ENCODE results near the gene EPS15.

Gene EPS15

DNA sequence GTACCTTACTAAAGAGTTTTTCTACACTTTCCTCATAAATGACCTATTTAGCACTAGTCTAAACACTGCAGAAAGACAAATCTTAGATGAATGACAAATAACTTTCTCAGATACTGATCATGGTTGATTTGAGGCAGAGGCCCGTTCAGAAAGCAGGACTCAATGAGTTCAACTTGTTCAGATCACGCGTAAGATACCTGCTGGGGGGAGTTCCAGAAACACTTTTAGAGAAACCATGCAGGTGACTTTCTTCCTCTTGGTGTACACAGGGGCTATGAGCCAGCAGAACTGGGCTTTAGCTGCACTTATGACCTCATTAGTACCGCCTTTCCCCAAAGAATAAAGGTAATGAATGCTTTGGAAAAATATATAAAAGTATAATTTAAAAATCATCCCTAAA lies 149.9 kb downstream of the EPS15 start:
- no peak for DNase-seq

DNA sequence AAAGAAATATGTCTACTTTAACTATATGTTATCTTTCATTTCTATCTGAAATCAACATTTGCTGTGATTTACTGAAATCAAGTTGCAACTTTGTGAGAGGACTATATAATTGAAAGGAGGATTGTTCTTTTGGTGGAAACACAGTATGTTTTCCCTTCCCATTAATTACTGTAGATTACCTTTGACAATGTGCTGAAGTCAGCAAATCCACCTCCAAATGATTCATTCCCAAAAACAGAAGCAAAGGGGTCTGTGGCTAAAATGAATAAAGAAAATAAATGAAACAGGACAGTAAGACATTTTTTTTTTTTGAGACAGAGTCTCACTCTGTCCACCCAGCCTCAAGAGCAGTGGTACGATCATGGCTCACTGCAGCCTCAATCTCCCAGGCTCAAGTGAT lies 153.3 kb downstream of the EPS15 start:
- DNase-seq = no peak

- DNase-seq = no peak
Measured at GRCh38 chr1:51359879-51360278, 159.2 kb downstream of the EPS15 start.

DNA sequence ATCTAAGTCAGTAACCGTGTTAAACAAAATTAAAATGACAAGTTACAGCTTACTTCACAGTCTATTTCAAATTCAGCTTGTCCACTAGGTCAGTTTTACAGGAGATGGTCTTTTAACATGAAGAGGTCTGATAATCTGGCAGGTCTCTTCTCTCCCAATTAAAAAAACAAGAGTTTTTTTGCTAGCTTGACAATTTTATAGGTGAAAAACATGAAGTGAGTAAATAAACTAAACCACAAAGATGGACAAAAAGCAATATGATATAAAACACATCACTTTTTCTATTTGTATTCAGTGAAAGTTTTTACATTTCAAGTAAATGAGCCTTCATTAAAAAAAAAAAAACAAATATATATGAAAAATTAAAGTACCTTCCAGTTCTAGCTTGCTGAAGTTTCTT lies 163.7 kb downstream of the EPS15 start:
- no peak for DNase-seq

DNA sequence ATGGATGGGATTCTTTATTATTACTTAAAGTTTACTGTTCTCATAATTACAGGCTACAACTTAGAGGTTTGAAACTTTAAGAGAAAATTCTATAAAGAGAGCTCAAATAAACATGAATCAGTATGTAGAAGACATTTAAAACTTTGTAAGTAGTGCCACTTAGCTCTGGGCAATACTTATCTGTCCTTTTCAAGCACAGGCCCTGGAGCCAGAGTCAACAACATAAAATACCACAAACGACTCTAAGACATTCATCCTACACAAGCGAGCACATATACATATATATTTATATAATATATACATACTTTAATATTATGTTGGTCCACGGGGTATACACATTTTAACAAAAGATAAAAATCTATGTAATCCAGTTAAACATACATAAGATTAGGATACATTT lies 164.7 kb downstream of the EPS15 start:
- no peak for DNase-seq

DNA sequence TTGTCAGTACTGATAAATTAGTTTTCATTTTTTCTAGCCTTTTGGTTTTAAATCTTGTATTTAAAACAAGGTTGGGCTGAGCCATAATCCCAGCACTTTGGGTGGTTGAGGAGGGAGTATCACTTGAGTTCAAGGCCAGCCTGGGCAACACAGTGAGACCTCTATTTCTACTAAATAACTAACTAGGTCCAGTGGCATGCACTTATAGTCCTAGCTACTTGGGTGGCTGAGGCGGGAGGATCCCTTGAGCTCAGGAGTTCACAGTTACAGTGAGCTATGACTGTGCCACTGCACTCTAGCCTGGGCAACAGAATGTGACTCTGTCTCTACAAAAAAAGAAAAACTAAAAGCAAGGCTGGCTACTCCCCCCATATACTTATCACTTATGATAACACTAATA lies 167.2 kb downstream of the EPS15 start:
- DNase-seq = no peak

DNA sequence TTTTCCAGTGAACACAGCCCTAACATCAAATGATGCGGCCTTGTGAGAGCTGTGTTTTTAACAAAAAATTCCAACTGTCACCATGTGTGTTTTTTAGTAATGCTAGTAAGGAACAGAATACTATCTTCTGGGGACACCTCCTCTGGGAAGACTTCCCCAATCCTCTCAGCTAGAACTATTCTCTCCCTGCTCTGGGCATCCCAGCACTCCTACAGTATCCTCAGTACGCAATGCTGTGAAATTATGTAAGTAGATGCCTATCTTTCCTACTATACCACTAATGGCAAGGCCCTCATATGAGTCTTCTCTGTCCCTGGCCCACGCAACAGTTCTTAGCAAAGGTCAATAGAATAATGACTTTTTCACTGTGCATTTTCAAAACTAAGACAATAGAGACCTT lies 169.2 kb downstream of the EPS15 start:
- no peak for DNase-seq

DNA sequence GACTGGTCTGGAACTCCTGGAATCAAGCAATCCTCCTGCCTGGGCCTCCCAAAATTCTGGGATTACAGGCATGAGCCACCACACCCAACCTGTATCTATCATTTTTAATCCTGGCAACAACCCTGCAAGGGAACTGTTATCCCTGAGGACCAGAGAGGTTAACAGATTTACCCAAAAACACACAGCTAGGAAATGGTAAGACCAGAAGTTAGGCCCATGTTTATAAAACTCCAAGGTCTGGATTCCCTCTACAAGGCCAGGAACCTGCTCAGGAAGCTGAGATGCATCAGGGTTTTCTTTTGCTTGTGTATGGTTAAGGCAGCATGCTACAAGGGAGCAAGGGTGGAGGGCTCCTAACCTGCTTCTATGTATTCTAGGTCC lies 170.9 kb downstream of the EPS15 start:
- DNase-seq = no peak

GRCh38 chr1:51347398-51348146 lies 171.5 kb downstream of the EPS15 start:
- no peak for DNase-seq

GRCh38 chr1:51346086-51346942 lies 172.8 kb downstream of the EPS15 start:
- no peak for DNase-seq

DNA sequence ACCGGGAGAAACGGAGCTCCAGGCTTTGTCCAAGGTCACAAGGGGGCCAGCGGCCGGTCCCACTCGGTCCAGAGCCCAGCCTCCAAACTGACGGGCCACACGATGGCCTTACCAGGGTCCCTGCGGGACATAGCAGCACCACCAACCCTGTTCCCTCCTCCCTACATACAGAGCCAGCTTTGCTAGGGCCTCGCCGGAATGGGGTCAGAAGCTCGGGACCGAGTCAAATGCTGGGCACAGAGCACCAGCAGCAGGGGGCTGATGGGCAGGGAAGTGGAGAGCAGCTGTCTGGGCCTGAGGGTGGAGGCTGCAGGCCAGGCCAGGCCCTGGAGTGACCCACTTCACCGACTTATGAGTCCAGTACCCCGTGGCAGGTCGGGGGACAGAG lies 173.8 kb downstream of the EPS15 start:
- no peak for DNase-seq

GRCh38 chr1:51344602-51345299 lies 174.3 kb downstream of the EPS15 start:
- DNase-seq = no peak

- no peak for DNase-seq
Measured at GRCh38 chr1:51344276-51344601, 174.8 kb downstream of the EPS15 start.

- no peak for DNase-seq
Measured at GRCh38 chr1:51343624-51344023, 175.4 kb downstream of the EPS15 start.

GRCh38 chr1:51342591-51343206 lies 176.4 kb downstream of the EPS15 start:
- no peak for DNase-seq

DNA sequence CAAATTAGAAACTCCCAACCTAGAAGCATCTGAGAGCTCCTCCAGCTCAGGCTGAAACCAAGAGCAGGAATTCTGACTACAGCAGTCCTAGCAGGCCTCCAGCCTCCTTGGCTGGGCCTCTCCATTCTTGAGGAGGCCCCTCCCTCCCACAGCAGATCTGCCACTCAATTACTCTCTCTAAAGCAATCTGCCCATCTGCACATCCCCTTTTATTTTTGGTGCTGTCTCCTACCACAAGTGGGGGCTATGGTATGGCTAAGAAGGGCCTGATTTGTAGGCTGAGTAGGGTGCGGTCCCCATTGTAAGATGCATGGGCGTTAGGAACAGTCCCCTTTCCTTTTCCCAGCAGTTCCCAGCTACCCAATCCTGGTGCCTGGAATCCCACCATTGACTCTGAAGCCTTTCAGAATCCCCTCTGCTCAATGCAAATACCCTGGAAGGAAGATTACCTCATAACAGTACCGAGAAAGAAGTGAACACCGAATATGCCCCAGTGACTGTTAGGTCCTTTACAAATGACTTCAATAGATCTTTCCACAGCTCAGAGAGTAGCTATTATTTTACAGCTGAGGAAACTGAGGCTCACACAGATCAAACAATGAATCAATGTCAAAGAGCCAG lies 177.1 kb downstream of the EPS15 start:
- DNase-seq = peak; percentile 27

DNA sequence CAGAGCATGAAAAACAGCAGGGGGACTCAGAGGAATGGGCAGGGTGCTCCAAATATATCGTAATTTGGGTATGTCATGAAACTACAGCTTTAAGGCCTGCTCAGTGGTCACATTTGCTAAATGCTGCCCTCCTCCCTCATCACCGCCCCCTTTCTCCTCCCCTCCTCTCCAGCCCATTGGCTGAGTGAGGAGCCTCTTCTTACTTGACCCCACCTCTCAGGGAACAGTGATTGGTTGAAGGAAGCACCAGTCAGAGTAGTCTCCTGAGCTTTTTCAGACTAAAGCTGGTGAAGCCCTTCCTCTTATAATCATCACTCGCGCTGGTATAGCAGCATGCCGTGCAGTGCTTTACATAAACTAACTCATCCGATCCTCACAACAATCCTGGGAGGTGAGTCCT lies 178.7 kb downstream of the EPS15 start:
- DNase-seq = no peak

DNA sequence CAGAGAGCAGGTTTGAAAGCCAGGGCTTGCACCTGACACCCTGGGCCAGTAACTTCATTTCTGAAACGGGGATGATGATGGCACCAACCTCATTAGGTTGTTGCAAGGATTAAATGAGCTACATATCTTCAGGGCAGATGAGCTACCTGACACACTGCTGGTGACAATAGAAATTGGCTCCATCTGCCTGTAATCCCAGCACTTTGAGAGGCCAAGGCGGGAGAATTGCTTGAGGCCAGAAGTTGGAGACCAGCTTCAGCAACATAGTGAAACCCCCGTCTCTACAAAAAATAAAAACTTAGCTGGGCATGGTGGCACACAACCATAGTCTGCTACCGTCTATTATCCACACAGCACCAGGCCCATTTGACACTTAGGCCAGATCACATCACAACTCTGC lies 182.4 kb downstream of the EPS15 start:
- no peak for DNase-seq

GRCh38 chr1:51336004-51336403 lies 183.1 kb downstream of the EPS15 start:
- no peak for DNase-seq

GRCh38 chr1:51331206-51332100 lies 187.6 kb downstream of the EPS15 start:
- DNase-seq = peak; percentile 21

GRCh38 chr1:51330331-51331201 lies 188.5 kb downstream of the EPS15 start, which contains the start of gene TTC39A:
TSS of gene TTC39A (minus strand) at chr1:51330562. CDS start at chr1:51330477, 85 bp downstream.
- DNase-seq = no peak

Measured in NCI-H446 treated with DMSO at 0.1 percent for 48 hours (cell line).